Lower leg skin (tissue), 3 donors: ENCODE measurements around the gene PRKCE.

Experiments
- POLR2A ChIP-seq, 2 donors: fragments of 450-650 bp; IDR thresholded peaks; one replicate each; pipeline ENCODE4 v1.6.1; 2016 to 2017; ENCODE audit warnings: antibody characterized with exemption in 2 of 2, mild to moderate bottlenecking in 1 of 2, moderate library complexity in 1 of 2
- TF ChIP-seq, protein P1 (sequence below), 3 donors: fragments of 450-650 bp; IDR thresholded peaks; one replicate each; pipeline ENCODE4 v1.5.1; 2016; ENCODE audit warnings: antibody characterized with exemption in 3 of 3, mild to moderate bottlenecking in 3 of 3, moderate library complexity in 2 of 3

DNA sequence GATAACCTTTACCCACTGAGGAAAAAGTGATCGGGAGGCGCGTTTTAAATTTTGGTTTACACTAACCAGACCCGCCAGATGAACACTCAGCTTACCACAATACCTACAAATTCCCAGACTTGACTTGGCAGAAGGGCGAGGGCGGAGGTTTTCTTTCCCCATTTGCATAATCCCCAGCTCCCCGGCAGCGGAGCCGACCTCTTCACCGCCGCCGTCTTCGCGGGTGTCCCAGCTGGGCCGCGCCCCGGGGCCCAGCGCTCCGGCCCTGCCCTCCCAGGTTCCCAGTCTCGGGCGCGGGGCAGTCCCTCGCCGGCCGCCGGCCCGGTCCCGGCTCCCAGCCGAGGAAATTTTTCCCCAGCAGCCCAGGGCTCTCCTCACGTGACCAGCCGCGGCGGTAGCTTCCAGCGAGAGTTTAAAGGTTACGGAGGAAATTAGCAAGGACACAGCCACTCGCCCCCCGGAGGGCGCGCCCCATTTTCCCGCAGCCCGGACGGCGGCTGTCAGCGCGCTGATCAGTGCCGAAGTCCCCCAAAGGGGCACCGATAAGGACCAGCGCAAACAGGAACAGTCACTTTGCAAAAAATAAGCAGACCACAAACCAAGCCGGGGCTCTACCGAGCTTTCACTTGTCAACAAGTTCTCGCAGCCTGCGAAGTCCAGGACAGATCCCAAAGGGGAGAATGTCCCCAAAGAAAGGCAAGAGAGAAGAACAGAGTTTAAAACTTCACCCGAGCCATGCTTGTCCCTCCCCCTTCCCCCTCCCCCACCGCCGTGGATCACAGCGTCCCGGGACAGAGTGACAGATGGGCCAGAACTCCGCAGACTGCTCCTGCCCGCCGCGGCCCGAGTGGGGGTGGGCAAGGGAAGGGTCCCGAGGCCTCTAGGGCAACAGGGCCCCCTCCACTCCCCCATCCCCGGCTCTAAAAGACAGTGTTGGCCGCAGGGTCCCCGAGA, 1.3 kb upstream of the PRKCE start:
- TF ChIP-seq, protein P1, sequence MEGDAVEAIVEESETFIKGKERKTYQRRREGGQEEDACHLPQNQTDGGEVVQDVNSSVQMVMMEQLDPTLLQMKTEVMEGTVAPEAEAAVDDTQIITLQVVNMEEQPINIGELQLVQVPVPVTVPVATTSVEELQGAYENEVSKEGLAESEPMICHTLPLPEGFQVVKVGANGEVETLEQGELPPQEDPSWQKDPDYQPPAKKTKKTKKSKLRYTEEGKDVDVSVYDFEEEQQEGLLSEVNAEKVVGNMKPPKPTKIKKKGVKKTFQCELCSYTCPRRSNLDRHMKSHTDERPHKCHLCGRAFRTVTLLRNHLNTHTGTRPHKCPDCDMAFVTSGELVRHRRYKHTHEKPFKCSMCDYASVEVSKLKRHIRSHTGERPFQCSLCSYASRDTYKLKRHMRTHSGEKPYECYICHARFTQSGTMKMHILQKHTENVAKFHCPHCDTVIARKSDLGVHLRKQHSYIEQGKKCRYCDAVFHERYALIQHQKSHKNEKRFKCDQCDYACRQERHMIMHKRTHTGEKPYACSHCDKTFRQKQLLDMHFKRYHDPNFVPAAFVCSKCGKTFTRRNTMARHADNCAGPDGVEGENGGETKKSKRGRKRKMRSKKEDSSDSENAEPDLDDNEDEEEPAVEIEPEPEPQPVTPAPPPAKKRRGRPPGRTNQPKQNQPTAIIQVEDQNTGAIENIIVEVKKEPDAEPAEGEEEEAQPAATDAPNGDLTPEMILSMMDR (IDR thresholded peaks at IDR 0.05): no peak
- no peak for TF ChIP-seq POLR2A (IDR thresholded peaks at IDR 0.05)
